ENCODE data around the gene ZNF23.

GRCh38 chr16:71473891-71474290 lies 11.8 kb upstream of the ZNF23 start:
- no peak for TF ChIP-seq CTCF (IDR thresholded peaks at IDR 0.05)
- TF ChIP-seq POLR2A (IDR thresholded peaks at IDR 0.05), result no peak
